Activated T-cell treated with anti-CD3 and anti-CD28 coated beads for 24 hours (primary cell): Measurements from ENCODE around the gene BLTP2.
"Not testable (repeated sequence)": the region's sequence is repeated elsewhere in the genome, so short reads cannot be mapped to it uniquely, and the experiment has no call there.

ENCODE experiments used
- DNase-seq: peaks from one replicate; pipeline ENCODE4 v3.0.0-alpha.2; 2020; ENCODE audit warnings: low read depth

The BLTP2 gene

GRCh38 chr17:28646039-28646754, 1.2 kb upstream of the BLTP2 start:
- no peak for DNase-seq

GRCh38 chr17:28645576-28645939, 600 bp upstream of the BLTP2 start:
- no peak for DNase-seq

- DNase-seq, result peak; percentile 12
Observed at GRCh38 chr17:28643983-28644786, 773 bp downstream of the BLTP2 start.

GRCh38 chr17:28641579-28641978, 3.4 kb downstream of the BLTP2 start:
- no peak for DNase-seq

GRCh38 chr17:28635506-28635905, 9.5 kb downstream of the BLTP2 start:
- DNase-seq, result no peak

- DNase-seq, result no peak
Observed at GRCh38 chr17:28634206-28634865, 10.6 kb downstream of the BLTP2 start.

GRCh38 chr17:28626818-28627217, 18.1 kb downstream of the BLTP2 start:
- DNase-seq, result no peak

- DNase-seq, result no peak
Observed at GRCh38 chr17:28624148-28624547, 20.8 kb downstream of the BLTP2 start.

- DNase-seq, result no peak
Observed at GRCh38 chr17:28623696-28624095, 21.3 kb downstream of the BLTP2 start.

GRCh38 chr17:28622186-28622585, 22.8 kb downstream of the BLTP2 start:
- DNase-seq, result no peak

GRCh38 chr17:28620010-28620409, 24.9 kb downstream of the BLTP2 start:
- no peak for DNase-seq

- no peak for DNase-seq
Observed at GRCh38 chr17:28618464-28618863, 26.5 kb downstream of the BLTP2 start.

GRCh38 chr17:28616281-28616680, 28.7 kb downstream of the BLTP2 start:
- no peak for DNase-seq

- DNase-seq, result no peak
Observed at GRCh38 chr17:28615260-28615940, 29.6 kb downstream of the BLTP2 start.

GRCh38 chr17:28613931-28614381, 31.0 kb downstream of the BLTP2 start, which contains the start of gene RSKR:
RSKR (minus strand) TSS chr17:28614185; CDS start chr17:28614161, 24 bp downstream.
- DNase-seq, result no peak

GRCh38 chr17:28612936-28613872, 31.8 kb downstream of the BLTP2 start:
- no peak for DNase-seq

- DNase-seq, result no peak
Observed at GRCh38 chr17:28612531-28612930, 32.4 kb downstream of the BLTP2 start.

- no peak for DNase-seq
Observed at GRCh38 chr17:28610376-28610775, 34.6 kb downstream of the BLTP2 start.

GRCh38 chr17:28604031-28604430, 40.9 kb downstream of the BLTP2 start:
- DNase-seq, result not testable (repeated sequence)

GRCh38 chr17:28599311-28600184, 45.4 kb downstream of the BLTP2 start:
- DNase-seq, result peak; percentile 57
